ENCODE data around the gene SAP30L.

SAP30L gene

DNA sequence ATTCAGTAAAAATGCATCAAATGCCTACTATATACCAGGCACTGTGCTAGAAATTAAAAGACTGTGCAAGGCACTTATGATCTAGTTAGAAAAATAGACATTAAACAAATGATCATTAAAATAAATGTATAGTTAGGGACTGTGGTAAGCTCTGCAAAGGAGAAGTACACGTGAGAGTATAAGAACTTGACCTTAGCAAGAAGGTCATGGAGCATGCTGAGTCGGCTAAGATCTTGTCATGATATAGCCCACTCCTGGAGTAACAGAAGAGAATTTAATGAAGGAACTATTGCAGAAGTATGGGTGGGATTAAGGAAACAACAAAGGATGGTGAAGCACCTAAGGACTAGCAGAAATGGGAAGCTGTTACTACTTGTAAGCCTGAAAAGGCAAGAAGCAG, 23.5 kb upstream of the SAP30L start:
- DNase-seq = no peak

DNA sequence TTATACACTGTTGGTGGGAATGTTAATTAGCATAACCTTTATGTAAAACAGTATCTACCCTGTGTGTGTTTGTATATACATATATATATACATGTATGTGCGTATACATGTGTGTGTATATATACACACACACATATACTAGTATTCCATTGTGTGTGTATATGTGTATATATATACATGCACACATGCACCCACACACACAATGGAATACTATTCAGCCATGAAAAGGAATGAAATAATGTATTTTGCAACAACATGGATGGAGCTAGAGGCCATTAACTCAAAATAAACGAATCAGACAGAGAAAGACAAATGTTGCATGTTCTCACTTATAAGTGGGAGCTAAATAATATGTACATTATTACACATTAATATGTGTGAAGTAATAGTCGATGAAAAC, 17.6 kb upstream of the SAP30L start:
- no peak for DNase-seq

GRCh38 chr5:154429341-154429740, 16.5 kb upstream of the SAP30L start:
- no peak for DNase-seq

GRCh38 chr5:154430466-154430865, 15.3 kb upstream of the SAP30L start:
- DNase-seq = no peak

DNA sequence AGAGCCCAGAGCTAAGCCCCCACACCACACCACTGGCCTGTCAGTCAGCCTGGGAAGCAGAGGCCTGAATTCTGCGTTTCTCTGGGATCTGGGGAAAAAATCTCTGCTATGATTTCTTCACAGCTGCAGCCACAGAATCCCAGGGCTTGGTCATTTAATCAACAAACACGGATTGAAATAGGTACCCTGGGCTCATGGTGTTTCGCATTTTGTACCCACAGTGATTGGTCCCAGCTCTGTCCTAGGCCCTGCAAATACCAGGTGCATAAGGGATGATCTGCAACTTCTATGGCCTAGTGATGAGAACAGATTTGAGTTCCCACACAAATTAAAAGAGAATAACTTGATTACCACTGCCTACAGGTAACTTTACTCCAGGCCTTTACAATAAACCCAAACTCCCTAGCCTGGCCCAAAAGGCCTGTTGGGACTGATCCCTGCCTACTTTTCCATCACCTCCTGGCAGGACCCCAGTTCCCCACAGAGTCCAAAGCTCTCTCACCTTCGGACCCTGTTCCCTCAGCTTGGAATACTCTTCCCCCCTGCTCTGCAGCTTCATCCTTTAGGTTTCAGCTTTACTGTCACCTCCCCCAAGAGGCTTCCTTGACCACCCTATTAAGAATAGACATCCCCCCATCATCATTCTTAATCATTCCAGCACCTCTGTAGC, 14.7 kb upstream of the SAP30L start:
- DNase-seq = no peak

GRCh38 chr5:154435226-154435625, 10.6 kb upstream of the SAP30L start:
- no peak for DNase-seq

GRCh38 chr5:154437281-154437965, 8.4 kb upstream of the SAP30L start:
- DNase-seq = no peak

- DNase-seq = no peak
Measured at GRCh38 chr5:154440540-154440939, 5.3 kb upstream of the SAP30L start.

DNA sequence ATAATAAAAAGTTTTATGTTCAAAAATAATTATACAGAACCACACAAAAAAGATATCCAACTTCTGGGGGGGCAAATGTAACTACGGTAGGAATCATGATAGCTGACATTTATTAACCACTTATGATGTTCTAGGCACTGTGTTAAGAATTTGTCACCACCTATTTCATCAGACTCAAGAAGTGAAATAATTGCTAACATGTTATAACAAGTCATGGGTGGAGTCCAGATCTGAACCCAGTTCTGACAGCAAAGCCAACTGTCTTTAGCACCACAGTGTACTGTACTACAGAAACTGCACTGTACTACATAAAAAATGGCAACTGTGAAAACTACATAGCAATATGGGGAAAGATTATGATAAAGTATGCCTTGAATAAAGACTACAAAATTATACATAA, 3.0 kb upstream of the SAP30L start:
- DNase-seq = no peak

DNA sequence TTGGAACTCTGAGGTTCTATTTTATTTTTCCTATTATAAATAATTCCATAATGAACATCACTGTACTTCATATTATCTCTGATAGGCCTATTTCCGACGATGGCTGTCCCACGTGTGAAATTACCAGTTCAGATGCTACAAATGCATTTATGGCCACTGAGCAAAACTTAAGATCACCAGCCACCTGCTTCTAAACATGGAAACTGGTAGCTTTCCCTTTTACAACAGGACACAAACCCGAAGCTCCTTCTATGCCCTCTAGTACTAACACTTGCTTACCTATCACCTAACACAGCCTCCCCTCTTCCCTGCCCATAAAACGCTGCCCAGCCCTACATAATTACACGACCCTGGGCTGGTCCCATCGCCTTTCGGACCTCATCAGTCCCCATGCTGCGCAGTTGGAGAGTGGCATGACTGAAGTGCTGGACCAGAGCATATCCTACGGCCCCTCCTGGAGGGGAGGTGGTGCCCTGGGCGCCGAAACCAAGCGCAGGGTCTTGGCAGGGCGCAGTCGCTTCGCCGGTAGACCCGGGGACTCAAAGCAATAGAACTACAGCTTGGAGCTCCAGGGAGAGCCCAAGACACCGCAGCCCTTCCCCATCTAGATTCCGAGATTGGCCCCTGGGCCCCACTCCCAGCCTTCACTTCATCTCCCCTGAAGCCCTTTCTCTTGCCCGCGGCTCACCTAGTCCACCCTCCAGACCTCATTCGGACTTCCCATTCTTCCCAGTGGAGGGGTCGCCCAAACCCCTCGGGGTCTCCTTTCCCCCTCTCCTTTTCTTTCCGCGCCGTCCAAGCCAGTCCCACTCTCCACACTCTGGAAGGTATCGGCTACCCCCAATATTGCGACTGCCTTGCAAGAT, 1.0 kb upstream of the SAP30L start:
- peak; percentile 16 for DNase-seq

GRCh38 chr5:154446195-154447088, 645 bp downstream of the SAP30L start:
- DNase-seq = peak; percentile 39

- DNase-seq = no peak
Measured at GRCh38 chr5:154447089-154447725, 1.4 kb downstream of the SAP30L start.

DNA sequence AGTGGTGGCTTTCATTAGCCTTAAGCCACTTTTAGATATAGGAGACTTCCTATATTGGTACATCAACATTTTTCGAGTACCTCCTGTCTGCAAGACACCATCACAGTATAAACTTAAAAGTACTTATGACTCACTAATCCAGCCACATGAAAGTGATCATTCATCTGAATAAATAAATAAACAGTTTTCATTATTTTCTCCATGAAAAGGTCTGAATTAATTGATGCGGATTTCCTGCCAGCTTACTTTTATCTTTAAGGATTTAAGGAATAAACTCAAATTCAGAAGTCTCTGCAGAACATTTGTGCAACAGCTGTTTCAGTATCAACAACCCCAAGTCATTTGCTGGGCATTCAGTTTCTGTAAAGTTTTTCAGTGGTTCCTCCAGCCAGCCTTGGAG, 4.0 kb downstream of the SAP30L start:
- no peak for DNase-seq

GRCh38 chr5:154451957-154452356, 6.2 kb downstream of the SAP30L start:
- no peak for DNase-seq

- DNase-seq = no peak
Measured at GRCh38 chr5:154455585-154455984, 9.8 kb downstream of the SAP30L start.

DNA sequence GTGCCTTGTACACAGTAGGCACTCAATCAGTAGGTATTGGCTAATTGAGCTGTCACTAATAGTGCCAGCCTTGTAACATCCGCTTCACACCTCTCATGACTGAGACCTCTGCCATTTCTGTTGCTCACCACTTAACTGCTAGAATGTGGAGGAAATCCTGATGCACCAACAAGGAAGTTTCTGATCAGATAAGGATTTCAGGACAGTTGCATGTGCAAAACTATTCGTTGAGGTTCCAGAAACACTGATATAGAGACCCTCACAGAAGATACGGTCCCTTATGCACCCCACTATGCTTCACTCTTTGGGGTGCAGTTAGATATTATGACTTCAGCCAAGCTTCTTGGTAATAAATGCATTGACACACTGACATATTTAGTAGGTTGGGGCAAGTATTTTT, 10.7 kb downstream of the SAP30L start:
- no peak for DNase-seq

DNA sequence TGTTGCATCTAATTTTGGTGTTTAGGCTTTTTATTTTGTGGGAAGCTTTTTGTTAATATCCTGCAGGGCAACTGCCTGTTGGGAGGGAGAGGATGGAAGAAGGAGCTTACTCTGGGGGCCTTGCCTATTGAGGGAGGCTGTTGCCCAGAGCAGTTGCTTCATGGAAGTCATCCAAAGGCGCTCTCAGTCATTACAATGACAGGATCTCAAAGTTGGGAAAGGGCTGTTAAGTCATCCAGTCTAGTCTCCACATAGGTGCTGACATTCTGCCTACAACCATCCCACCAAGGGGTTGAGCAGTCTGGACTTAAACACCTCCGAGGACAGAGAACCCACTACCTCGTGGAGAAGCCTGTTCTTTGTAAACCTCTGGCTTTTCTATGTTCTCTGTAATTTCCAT, 13.2 kb downstream of the SAP30L start:
- no peak for DNase-seq

DNA sequence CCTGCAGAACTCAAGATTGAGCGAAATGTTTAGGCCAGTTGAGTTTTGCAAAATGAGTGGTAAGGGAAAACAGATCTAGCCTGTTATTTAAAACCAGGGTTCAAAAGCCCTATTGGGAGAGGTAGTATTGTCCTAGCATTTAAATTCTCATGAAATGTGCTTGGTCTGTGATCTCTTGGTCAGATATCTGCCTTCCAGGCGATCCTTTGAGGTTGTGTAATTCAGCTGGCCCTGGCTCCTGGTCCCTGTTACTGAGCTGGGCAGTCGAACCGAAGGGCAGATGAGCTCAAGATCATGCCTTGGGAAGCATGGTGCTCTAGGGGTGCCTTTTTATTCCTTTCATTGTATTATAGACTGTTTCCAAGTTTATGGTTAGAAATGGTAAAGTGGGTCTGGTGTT, 14.4 kb downstream of the SAP30L start:
- DNase-seq = no peak

DNA sequence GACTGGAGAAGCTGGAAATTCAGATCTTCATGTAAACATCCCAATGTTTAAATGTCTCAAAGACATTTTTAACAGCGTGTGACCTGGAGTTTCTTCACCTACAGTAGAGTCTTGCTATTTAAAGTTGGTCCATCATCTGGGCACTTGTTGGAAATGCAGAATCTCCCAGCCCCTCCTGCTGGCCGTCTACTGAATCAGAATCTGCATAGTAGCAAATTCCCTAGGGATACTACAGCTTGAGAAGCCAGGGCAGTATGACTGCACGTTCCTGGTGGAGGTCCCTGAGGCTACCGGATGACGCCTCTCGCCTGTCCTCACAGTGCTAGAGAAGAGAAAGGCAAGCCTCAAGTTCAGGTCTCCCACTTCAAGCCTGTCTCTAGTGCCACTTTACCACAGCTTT, 15.7 kb downstream of the SAP30L start:
- no peak for DNase-seq

DNA sequence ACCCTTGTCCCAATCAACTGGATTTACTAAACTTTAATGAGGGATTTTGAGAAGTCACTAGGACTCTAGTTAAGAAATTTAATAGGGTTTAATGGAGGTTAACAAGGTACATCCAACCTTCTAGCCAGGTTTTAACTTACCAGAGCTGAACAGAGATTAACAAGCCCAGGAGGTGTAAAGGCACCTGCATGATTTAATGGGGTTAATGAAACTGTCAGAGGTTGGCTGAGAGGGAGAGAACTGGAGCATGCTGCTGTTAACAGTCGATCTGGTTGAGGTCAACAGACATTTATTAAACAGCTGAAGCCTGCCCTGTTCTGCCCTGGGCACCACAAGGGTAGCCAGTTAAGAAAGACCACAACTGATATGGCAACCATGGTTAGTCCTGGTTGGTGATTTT, 18.6 kb downstream of the SAP30L start:
- DNase-seq = no peak

DNA sequence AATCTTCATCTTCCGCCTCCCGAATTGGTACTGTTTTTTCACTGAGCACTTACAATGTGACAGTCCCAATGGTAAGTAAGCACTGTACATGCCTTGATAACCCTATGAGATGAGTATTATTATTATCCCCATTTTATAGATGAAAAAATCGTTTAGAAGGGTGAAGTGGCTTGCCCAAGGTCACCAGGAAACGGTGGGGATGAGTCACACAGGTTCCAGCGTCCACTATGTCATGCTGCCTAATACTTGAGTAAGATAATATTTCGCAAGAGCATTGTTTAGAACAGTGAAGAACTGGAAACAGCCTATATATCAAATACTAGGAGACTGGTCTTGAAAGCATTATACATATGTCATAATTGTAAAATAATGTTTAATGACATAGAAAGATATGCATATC, 19.4 kb downstream of the SAP30L start:
- no peak for DNase-seq

- no peak for DNase-seq
Measured at GRCh38 chr5:154466147-154466546, 20.4 kb downstream of the SAP30L start.

All from activated naive CD4-positive, alpha-beta T cell treated with anti-CD3 and anti-CD28 coated beads, Interleukin-2, amount 50 U/mL, for 16 hours (primary cell).